Glomerular visceral epithelial cell (primary cell): ENCODE data around the gene CDH4.

ENCODE experiments used
- DNase-seq: peaks from one replicate; pipeline ENCODE4 v3.0.0-alpha.2; 2016; ENCODE audit errors: extremely low spot score

CDH4 gene

GRCh38 chr20:61912665-61913422 lies 660.8 kb downstream of the CDH4 start:
- no peak for DNase-seq

- DNase-seq: no peak
Observed at GRCh38 chr20:61913423-61914225, 661.6 kb downstream of the CDH4 start.

- DNase-seq: no peak
Observed at GRCh38 chr20:61915101-61915500, 663.0 kb downstream of the CDH4 start.

GRCh38 chr20:61916318-61916891 lies 664.3 kb downstream of the CDH4 start:
- DNase-seq: no peak

GRCh38 chr20:61917474-61918145 lies 665.5 kb downstream of the CDH4 start:
- no peak for DNase-seq

- no peak for DNase-seq
Observed at GRCh38 chr20:61918548-61918947, 666.5 kb downstream of the CDH4 start.

- no peak for DNase-seq
Observed at GRCh38 chr20:61919239-61919638, 667.2 kb downstream of the CDH4 start.

- DNase-seq: no peak
Observed at GRCh38 chr20:61919675-61920365, 667.8 kb downstream of the CDH4 start.

- no peak for DNase-seq
Observed at GRCh38 chr20:61922411-61922810, 670.4 kb downstream of the CDH4 start.

GRCh38 chr20:61922936-61923335 lies 670.9 kb downstream of the CDH4 start:
- no peak for DNase-seq

GRCh38 chr20:61923371-61924166 lies 671.5 kb downstream of the CDH4 start:
- DNase-seq: no peak

GRCh38 chr20:61924211-61924857 lies 672.3 kb downstream of the CDH4 start:
- no peak for DNase-seq

GRCh38 chr20:61924858-61925554 lies 672.9 kb downstream of the CDH4 start:
- DNase-seq: no peak

GRCh38 chr20:61925555-61926252 lies 673.6 kb downstream of the CDH4 start:
- peak; percentile 88 for DNase-seq

GRCh38 chr20:61926253-61926613 lies 674.2 kb downstream of the CDH4 start:
- no peak for DNase-seq

GRCh38 chr20:61926796-61927192 lies 674.7 kb downstream of the CDH4 start:
- no peak for DNase-seq

- DNase-seq: no peak
Observed at GRCh38 chr20:61927193-61927825, 675.2 kb downstream of the CDH4 start.

- DNase-seq: no peak
Observed at GRCh38 chr20:61927826-61928541, 675.9 kb downstream of the CDH4 start.
